HG03108 (cell line): ENCODE results near the gene CRP.
"Not testable (repeated sequence)": the region's sequence is repeated elsewhere in the genome, so short reads cannot be mapped to it uniquely, and the experiment has no call there.

Experiments used
- ATAC-seq: cut with Tn5 transposase; IDR thresholded peaks from one replicate; pipeline ENCODE4 v1.9.1; 2021; ENCODE audit warnings: moderate library complexity; ENCODE audit not compliant: unreplicated experiment

Gene CRP

GRCh38 chr1:159704481-159704880, 9.9 kb downstream of the CRP start:
- no peak for ATAC-seq

DNA sequence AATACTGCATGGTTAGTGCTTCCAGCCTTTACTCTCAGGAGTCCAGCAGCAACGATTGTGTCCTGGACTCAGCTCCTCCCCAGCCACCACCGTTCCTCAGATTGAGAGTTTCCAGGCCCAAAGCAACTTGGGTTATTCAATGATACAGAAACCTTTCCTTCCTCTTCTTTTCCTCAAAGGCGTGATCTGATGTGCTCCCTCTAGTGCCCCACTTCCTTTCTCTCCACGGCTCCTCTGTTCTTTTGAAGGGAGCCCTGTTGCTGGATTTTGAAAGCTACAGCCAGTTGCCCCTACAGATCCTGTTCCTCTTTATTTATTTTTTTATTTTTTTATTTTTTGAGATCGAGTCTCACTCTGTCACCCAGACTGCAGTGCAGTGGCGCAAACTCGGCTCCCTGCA, 14.1 kb downstream of the CRP start:
- no peak for ATAC-seq

DNA sequence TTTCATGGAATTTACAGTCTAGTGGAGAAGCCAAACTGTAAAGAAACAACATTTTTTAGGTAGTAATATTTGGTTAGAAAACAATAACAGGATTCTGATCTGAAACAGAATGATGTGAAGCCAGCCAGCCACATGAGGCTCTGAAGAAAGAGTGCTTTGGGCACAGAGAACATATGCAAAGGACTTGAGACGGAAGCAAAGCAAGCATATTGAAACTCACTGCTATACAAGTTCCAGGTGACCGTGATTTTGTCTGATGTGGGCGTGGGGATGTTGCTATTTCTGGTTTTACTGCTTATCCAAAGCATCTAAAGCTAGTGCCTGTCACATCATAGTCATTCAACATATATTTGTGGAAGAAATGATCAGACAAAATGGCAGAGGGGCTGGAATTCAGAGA, 14.7 kb downstream of the CRP start:
- no peak for ATAC-seq

DNA sequence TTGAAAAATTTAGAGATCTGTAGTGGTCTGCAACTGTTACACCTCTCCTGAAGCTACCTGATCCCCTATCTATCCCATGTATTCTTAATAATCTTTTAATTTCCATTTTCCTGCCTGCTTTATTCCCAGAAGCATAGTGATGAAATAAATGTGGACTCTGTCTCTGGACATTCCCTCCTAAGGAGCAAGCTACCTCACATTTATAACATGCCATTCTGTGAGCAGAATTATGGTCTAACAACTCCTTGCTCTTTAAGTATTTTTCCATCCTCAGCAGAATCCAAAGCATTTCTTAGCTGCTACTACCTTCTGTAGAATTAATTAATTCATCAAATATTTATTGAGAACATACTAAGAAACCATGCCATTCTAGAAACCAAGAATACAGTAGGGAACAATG, 15.1 kb downstream of the CRP start:
- ATAC-seq = no peak

DNA sequence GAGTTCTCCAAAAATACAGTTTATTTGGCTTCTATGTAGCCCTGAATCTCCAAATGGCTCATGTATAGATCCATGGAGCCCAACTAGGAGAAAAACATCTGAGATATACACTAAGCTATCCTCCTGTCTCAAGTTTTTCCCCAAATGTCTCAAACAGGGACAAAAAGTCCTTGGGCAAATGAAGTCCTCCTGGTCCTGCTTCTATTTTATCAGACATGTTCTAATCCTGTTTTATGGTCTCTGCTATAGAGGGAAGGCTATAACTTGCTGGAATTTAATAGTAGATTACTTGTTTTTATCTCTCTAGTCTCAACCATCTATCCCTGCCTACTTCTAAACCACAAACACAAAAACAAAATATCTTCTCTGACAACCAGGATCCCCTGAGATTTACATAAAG, 26.9 kb downstream of the CRP start:
- no peak for ATAC-seq

GRCh38 chr1:159686599-159687299, 27.6 kb downstream of the CRP start:
- ATAC-seq = no peak

GRCh38 chr1:159678939-159679338, 35.5 kb downstream of the CRP start:
- no peak for ATAC-seq

- no peak for ATAC-seq
These were observed 39.3 kb downstream of the CRP start for GRCh38 chr1:159675046-159675445.

GRCh38 chr1:159672390-159672789, 42.0 kb downstream of the CRP start:
- not testable (repeated sequence) for ATAC-seq

DNA sequence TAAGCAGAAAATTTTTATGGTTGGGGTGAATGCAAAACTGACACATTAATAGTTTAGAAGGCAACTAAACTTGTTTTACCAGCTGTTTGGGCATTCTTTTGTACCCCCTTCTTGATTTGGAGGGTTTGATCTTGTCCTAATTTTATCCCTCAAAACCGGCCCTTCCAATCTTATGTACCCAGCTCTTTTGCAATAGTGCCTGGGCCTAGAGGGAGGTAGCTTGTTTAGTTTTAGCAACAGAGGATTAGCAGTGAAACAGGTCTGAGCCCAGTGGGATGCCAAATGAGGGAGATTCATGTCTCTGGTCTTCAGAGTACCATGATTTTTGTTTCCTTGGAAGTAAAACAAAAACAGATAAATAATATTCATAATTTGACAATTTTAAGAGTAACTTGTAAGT, 45.1 kb downstream of the CRP start:
- ATAC-seq = no peak

- ATAC-seq = no peak
These were observed 45.6 kb downstream of the CRP start for GRCh38 chr1:159668739-159669138.

- ATAC-seq = no peak
These were observed 50.1 kb downstream of the CRP start for GRCh38 chr1:159664247-159664646.

DNA sequence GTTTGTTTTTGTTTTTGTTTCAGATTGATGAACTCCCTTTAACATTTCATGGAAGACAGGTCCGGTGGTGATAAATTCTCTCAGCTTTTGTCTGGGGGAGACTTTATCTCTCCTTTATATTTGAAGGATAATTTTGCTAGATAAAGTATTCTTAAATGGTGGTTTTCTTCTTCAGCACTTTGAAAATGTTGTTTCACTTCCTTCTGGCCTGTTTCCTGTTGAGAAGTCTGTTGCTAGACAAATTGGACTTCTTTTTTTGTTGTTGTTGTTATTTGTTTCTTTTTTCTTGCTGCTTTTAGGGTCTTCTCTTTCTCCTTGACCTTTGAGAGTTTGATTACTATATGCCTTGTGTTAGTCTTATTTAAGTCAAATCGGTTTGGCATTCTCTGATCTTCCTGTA, 50.8 kb downstream of the CRP start:
- ATAC-seq = no peak
